Keratinocyte (primary cell): ENCODE data around the gene MLLT1.

Source experiments
- CTCF ChIP-seq, 3 experiments: IDR thresholded peaks in 1 of 3; conservative IDR thresholded peaks in 1 of 3; optimal IDR thresholded peaks in 1 of 3; 2 replicates in 2 of 3; 3 replicates in 1 of 3; pipeline versions ENCODE3 to v1.5.1; 2011; ENCODE audit warnings: low read length in 3 of 3, mild to moderate bottlenecking in 3 of 3, moderate library complexity in 2 of 3, control low read depth in 1 of 3, inconsistent platforms in 1 of 3; ENCODE audit not compliant: insufficient read depth in 2 of 3; ENCODE audit errors: extremely low read depth in 1 of 3
- EZH2 ChIP-seq: IDR thresholded peaks from one replicate; pipeline ENCODE4 v1.6.1; 2012; ENCODE audit warnings: inconsistent platforms, mild to moderate bottlenecking, low read length, moderate library complexity

GRCh38 chr19:6263306-6263705, 16.5 kb downstream of the MLLT1 start:
- TF ChIP-seq CTCF (optimal IDR thresholded peaks at IDR 0.05 in 1 of 3, IDR thresholded peaks at IDR 0.05 in 1 of 3, conservative IDR thresholded peaks at IDR 0.05 in 1 of 3; ENCODE audit: extremely low read depth in 1 of 3, insufficient read depth in 2 of 3, low read length in 3 of 3) (no peak), EZH2 (no peak)
